PFSK-1 (cell line): Measurements from ENCODE around the gene TNRC18.

Experiments used
- POLR2AphosphoS5 ChIP-seq: IDR thresholded peaks from 2 replicates; pipeline ENCODE4 v1.6.1; 2012; ENCODE audit warnings: low read depth, mild to moderate bottlenecking, control low read depth, low read length, moderate library complexity
- TF ChIP-seq, protein P1 (sequence below), 2 experiments: IDR thresholded peaks; 2 replicates each; pipeline versions ENCODE4 v1.6.1 to v1.8.0; 2011 to 2012; ENCODE audit warnings: low read depth in 2 of 2, low read length in 2 of 2, control low read depth in 1 of 2, inconsistent platforms in 1 of 2, mild to moderate bottlenecking in 1 of 2, moderate library complexity in 1 of 2; ENCODE audit not compliant: insufficient read depth in 1 of 2

DNA sequence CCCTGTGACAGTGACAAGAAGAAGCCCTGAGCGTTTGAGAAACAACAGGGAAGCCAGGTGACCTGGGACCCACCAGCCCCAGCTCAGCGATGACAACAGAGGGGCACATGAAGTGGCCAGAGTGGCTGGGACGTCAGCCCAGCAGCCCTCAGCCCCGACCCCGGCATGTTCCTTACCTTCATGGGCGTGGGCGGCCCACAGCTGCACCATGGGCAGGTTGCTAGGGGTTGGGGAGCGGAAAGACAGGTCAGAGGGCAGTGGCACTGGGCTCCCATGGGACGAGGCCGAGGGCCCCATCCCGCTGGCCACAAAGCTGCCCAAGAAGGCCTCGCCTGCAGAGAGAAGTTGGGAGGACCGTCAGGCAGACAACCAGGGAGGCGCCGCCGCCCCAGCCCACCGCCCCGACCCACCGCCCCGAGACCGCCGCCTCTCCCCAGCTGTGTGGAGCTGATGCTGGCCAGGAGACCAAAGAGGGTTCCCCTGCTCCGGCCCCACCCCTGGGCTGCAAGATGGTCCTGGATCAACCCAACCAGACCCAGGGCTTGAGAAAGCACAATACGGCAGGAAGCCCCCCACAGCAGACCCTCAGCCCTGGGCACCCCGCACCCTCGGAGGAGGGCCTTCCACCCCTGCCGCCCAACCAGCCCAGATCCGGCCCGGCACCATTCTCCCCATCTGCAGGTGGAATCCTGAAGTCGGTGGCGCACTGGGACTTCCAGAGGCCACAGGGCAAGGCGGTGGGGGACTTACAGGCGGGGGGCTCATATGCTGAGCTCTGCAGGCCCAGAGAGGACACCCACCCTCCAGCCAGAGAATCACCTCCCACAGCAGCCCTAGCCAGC lies 29.1 kb downstream of the TNRC18 start:
- TF ChIP-seq, protein P1, sequence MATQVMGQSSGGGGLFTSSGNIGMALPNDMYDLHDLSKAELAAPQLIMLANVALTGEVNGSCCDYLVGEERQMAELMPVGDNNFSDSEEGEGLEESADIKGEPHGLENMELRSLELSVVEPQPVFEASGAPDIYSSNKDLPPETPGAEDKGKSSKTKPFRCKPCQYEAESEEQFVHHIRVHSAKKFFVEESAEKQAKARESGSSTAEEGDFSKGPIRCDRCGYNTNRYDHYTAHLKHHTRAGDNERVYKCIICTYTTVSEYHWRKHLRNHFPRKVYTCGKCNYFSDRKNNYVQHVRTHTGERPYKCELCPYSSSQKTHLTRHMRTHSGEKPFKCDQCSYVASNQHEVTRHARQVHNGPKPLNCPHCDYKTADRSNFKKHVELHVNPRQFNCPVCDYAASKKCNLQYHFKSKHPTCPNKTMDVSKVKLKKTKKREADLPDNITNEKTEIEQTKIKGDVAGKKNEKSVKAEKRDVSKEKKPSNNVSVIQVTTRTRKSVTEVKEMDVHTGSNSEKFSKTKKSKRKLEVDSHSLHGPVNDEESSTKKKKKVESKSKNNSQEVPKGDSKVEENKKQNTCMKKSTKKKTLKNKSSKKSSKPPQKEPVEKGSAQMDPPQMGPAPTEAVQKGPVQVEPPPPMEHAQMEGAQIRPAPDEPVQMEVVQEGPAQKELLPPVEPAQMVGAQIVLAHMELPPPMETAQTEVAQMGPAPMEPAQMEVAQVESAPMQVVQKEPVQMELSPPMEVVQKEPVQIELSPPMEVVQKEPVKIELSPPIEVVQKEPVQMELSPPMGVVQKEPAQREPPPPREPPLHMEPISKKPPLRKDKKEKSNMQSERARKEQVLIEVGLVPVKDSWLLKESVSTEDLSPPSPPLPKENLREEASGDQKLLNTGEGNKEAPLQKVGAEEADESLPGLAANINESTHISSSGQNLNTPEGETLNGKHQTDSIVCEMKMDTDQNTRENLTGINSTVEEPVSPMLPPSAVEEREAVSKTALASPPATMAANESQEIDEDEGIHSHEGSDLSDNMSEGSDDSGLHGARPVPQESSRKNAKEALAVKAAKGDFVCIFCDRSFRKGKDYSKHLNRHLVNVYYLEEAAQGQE (IDR thresholded peaks at IDR 0.05; ENCODE audit: insufficient read depth in 1 of 2, low read depth in 2 of 2, low read length in 2 of 2): no peak
- TF ChIP-seq POLR2AphosphoS5: no peak
